ENCODE data around the gene KAT7.
"Not testable (repeated sequence)": the region's sequence is repeated elsewhere in the genome, so short reads cannot be mapped to it uniquely, and the experiment has no call there.

Gene KAT7

DNA sequence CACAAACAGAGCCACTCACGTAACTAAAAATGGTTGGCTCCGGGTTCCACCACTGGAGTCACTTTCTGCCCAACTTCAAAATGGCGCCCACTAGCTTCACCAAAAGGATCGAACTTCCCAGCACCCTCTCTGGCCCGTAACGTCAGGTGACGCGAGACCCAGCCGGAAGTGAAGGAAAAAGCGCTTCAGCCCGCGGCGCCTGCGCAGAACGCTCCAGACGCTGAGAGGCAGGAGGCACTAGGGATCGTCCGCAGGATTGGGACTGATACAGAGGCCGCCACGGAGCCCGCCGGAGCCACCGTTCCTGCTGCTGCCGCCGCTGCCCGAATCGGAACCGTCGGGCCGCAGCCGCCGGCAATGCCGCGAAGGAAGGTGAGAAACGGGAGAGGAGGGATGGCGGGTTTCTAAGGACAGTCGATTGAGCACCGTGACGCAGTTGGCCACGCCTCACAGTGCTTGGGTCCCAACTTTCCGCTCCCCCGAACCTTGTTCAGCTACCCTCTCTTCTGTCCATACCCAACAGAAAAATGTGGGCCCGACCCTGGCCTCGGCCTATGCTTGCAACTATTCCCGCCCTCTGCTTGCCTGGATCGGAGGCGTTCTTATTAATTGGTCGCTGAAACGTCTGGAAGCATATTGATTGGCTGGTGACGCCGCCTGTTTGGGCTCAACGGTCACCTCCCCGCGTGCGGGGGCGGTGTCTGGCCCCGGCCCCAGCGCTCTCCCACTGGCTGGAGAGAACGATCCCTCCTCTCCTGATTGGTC is at the start of gene KAT7:
Gene KAT7, plus strand, starts transcription at position 204 of the 765 bp plus-strand sequence. Its CDS starts 154 bp downstream, at position 358.
- DNase-seq (ENCODE audit: low spot score): peak; percentile 98

DNA sequence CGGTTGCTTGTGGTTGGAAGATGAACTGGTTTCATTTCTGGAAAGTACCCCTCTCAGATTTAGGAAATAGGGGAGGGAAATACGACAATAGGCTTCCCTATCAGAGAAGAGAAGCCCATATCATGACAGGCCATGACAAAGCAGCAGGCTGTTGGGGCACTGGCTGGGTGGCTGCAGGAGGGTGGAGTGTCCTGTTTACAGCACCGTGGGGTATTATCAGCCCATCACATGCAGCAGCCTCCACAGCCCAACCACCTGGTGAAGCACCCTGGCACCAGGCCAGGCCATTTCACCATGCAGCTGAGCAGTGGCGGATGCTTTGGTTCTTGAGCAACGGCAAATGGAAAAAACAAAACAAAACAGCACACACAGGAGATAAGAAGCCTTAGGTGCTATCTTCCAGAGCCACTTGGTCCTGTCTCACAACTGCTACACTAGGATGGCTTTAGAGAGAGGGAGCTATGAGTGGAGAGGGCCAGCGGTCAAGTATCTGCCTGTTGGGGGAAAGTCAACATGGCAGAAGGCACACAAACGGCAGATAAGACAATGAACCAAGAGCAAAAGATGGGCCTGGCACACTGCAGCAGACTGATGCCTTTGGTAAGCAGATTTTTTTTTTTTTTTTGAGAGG is 48.7 kb upstream of the KAT7 start:
- DNase-seq (ENCODE audit: low spot score): no peak

DNA sequence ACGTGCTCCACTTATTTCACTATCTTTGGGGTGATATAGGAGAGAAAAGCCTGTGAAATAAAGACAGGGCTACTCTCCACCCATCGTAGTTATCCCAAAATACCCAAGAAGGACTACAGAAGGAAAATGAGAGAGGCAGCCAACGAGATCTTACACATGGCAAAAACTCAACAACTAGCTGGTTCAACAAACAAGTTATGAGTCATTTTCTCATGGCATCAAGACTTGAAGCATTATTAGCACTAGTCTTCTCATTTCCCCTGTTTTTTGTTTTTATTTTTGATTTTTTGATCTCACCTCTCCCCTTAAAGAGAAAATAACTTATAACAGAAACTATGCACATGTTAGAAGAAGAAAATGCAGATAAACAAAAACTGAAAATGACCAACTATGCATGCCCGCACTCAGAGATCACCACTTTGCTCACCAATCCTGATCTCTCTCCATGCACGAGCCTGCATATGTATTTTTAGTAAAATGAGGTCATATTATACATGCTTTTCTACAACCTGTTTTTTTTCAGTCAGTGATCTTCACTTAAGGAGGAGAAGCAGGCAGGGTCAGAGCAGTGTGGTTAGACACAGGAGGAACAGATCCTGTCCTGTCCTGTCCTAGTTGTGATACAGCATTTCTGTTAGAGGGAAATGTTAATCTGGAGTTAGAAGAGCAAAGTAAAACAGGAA is 47.3 kb upstream of the KAT7 start:
- DNase-seq (ENCODE audit: low spot score): no peak

DNA sequence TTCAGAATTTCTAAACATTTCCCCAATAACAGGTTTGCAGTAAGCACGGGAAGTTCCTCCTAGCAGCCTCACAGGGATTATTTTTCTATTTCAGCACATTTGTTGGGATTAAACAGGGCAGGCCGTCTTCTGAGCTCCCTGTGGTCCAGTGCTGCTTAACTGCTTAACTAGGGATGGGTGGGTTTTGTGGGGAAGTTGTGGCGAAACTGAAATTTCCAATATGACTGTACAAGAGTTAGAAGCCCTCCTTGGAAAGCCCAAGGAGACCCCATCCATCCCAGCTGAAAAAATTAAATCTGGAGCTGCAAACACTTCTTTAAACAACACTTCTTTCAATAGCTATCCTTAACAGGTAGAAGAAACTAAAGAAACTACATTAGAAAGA is 46.8 kb upstream of the KAT7 start:
- DNase-seq (ENCODE audit: low spot score): no peak

DNA sequence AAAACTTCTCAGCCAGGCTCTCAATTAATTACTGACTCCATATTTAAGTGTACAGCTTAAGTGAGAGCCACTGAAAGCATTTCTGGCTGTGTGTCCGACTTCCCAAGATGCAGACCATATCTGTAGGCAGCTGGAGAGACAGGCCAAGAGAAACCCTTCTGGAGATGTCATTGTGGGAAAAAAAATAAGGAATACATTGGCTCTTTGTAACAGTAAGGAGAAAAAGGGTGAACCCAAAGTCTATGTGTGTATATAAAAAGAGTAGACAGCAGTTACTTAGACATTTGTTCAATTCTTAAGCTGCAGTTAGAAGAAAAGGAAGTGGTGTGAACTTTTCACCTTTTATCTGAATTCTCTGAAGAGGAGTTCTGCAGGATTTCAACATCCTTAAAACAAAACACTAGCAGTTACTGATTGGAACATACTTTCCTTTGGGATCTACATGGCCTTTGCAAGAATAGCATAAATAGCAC is 46.3 kb upstream of the KAT7 start:
- no peak for DNase-seq (ENCODE audit: low spot score)

DNA sequence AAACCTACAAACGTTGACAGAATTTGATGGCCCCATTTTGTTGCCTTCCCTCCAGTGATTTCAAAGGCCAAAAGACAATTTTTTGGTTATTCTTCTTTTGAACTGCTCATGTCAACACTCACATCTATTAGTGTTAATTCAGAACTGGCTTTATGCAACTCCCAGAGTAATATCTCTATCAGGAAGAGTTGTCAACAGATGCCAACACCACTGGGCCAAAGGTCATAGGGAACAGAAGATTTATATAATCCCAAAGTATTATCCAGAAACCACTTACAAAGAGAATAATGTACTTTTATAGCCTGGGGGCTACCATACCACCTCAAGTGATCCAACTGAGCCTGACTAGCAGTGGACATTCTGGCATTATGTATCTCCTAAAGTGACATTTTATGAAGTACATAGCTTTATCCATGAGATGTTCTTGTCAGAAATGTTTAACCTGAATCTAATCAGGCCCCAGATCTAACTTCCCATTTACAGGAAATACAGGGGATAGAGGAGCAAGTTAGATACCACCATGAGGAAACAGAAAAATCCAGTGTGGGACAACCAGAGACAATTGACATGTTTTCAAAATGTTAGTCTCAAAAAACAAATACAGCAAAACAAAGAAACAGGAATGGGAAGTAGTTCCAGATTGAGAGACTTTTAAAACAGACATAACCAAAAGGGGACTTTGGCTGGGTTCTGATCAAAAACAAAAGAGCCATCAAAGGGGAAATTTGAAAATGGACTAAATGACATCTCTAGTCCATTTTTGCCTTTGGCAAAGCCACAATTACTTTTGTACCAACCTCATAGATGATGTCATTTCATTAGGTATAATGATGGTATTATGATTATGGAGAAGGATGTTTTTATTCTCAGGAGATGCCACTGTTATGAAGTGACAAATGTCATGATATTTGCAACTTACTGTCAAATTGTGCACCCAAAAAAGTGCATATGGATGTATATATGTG is 43.0 kb upstream of the KAT7 start:
- no peak for DNase-seq (ENCODE audit: low spot score)

DNA sequence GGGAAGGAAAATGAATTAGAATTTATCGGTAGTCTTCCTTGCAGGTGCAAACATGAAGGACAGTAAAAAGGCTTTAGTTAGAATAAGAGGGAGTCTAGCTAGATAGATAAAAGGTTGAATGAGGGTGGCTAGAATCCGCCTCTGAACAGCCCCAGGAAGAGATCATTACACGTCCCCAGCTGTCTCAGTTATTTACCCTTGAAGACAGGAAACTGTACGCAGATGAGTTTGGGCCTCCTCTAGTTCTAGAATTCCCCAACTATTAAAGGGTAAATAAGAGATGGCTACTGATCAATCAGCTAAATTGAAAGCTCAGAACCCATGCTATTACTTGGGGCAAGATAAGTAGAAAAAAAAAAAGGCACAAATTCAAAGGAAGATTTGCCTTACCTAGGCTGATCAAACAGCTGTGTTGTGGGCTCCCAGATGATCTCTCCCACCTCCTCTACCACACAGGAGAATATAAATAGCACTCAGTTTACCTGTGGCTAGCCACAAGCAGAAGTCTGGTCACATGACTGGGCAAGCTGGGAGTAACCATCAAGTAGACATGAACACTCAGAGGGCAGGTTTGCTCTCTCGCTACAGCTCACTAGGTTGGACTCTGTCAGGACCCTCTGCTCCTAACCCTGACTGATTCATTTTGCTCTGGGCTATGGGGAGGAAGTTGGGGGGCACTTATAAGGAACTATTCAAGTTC is 41.5 kb upstream of the KAT7 start:
- no peak for DNase-seq (ENCODE audit: low spot score)

DNA sequence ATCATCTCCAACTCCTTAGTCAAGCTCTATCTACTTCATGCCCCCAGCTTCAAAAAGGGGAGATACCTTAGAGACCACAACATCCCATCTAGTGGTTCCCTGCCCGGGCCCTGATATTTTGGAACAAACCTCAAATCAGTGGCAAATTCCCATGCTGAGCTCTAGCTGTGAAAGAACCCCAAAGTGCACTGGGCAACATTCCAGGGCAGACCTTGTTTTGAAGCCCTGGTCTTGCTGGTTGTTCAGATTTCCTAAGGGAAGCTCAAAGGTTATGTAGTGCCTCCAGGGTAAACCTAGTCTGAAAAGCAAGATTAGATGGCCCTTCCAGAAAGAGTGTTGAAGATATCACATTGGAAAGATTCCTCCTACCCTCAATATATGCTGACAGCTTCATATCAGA is 40.8 kb upstream of the KAT7 start:
- DNase-seq (ENCODE audit: low spot score): no peak

DNA sequence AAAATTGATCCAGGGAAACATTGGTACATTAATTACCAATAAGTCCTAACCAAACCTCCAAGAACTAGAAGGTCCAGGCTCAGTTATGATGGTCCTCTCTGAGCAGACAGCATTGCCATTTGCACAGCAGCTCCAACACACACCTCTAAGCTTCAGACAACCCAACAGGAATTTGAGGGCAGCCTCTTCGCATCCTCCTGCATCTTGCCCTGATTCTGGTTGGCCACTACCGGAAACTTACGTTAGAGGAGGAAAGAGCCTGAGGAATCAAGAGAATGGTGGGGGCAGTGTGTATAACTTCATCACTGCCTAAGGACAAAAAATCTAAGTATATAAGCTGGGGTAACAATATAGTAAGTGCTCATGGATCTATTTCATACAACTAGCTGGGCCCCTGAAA is 40.3 kb upstream of the KAT7 start:
- DNase-seq (ENCODE audit: low spot score): no peak

DNA sequence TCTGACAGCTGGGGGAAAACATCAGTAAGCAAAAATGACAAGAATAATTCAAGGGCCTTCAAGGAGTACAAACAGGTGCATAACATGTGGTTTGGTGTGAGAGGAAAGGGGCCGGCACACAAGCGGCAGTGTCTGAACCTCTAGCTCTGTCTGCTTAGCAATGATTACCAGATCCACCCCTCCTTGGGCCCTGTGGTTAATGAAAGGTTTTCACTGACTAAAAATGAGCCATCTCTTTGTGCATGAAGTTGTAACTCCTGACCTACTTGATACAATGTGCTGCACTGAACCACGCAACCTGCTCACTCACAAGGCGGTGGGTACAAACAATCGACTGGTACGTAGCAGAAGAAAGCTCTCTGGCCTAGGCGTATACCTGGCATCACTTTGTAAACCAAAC is 39.7 kb upstream of the KAT7 start:
- DNase-seq (ENCODE audit: low spot score): no peak

DNA sequence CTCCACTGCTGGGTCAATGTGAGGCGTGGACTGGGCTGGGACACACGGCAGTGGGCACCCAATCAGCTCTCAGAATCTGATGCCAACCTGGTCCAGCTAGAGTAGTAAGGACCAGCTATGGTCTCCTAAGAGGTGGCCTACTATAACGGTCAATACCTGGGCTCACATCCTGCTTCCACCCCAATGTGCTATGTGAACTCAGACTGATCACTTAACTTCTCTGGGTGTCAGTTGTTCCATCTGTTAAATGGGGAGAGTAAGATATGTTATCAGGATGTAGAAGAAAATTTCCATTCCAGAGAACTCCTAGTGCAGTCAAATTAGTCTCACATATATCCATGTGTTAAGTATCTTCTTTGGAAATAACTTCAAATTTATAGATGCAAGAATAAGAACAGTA is 38.8 kb upstream of the KAT7 start:
- DNase-seq (ENCODE audit: low spot score): no peak

DNA sequence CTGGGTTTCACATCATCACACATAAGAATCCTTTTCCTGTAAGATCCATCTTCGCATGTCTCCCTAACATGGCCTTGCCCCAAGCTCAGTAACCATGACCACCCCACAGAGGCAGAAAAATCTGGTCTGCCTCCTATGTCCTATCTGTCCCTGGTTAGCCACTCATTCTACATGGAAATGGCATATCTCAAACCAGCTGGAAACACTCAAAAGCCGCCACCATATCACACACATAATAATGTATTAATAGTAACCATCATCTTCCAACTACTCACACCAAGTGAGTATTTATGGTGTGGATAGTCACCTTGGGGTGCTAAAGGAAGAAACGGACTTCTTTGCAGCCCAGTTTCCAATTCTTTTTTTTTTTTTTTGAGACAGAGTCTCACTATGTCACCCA is 36.0 kb upstream of the KAT7 start:
- DNase-seq (ENCODE audit: low spot score): no peak

DNA sequence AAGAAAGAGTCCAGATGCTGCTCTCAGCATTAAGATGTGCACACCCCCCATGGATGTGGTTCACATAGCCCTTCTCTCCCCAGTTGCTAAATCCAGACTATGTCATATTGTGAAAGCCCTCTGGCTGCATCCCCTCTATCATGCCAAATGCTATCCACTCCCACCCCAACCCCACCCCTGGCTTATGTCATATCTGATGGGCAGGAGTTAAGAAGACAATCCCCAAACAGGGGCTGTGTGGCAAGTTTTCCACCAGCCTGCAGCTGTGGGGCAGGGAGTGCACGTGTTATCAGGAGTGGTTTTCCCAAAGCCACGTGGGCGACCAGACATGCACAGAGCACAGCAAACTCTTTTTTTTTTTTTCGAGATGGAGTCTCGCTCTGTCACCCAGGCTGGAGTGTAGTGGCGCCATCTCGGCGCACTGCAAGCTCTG is 34.5 kb upstream of the KAT7 start:
- DNase-seq (ENCODE audit: low spot score): no peak

DNA sequence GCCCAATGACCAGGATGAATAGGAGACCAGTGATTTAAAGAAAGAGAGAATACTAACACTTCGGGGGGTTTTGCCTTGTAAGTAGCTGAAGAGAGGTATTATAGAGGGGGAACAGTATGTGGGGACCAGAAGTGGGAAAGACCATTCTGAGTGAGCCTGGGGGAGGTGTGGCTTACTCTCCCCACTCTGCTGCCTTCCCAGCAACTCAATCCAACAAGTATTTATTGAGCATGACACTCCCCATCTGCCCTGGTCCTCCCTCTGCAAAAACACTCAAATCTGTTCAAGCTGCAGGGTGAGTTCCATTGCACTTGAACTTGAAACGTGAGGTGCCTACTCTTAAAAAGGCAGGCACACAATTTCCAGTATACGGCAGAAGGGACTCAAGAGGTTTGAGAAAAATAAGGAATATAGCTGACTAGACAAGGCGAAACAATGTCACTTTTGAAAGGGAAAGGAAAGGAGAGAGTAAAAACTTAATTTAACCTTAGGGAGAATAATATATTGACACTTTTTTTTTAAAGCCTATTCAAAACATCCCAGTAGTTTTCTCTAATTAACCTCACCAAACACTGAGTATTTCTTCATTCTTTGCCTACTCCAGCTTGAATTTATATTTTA is 32.7 kb upstream of the KAT7 start:
- DNase-seq (ENCODE audit: low spot score): no peak

DNA sequence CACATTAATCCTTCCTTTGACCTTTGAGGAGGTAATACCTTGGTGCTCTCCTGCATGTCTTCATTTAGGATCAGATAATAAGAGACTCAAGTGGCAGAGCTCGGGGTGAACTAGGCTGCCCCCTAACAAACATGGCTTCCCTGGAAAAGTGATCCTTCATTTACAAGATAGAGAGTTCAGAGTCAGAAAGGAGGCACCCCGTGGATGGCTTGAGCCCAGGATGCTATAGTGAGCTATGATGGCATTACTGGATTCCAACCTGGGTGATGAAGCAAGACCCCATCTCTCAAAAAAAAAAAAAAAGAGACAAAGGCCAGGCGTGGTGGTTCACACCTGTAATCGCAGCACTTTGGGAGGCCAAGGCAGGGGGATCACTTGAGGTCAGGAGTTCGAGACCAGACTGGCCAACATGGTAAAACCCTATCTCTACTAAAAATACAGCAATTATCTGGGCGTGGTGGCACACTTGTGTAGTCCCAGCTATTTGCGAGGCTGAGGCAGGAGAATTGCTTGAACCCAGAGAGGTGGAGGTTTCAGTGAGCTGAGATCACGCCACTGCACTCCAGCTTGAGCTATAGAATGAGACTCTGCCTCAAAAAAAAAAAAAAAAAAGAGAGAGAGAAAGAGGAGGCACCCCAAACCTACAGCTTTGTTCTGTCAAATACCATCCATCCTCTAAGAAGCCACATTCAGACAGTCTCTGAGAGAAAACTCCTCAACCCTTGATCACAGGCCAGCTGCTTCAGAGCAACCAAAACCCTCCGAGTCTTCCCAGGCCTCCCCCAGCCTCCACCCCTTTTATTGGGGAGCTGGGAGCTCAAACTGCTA is 31.9 kb upstream of the KAT7 start:
- no peak for DNase-seq (ENCODE audit: low spot score)

DNA sequence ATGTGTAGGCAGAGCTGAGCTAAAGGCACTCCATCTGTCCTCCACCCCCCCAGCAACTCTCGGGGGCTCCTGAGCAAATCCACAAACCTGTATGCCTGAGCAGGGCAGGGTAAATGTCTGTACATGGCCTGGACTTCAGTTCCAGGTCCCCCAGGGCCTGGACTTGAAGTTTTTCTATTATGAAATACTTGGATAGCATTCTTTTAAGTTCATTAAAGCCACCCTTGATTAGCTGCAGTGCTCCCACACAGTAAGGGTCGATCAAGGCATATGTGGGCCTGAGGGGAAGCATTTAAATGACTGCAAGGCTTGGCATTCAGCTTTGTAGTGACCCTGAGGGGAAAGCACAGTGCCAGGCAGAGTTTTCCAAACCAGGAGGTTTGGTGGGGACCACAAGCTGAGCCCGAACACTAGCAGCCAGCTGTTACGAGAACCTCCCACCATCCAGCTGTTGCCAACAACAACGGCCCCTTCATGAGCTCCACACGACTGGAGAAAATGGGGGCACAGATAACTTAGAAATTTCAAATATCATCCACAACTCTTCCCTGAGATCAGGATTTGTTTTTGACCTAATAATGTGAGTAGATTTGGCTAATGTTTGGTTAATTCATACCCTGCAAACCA is 31.2 kb upstream of the KAT7 start:
- no peak for DNase-seq (ENCODE audit: low spot score)

DNA sequence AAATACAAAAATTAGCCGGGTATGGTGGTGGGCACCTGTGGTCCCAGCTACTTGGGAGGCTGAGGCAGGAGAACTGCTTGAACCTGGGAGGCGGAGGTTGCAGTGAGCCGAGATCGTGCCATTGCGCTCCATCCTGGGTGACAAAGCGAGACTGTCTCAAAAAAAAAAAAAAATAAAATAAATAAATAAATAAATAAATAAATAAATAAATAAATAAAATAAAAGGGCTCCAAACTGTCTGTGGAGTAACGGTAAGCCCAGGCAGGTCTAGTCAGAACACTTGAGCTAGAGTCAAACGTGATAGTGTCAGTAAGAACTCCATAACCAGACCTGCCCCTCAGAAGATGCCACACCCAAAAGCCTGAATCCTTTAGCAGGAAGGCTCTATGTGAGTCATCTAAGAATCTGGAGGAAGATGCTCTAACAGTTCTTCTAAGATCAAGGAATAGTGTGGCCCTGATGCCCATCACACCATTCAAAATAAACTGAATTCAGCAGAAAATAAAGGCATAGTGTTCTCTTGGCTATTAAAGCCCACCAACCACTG is 29.9 kb upstream of the KAT7 start:
- DNase-seq (ENCODE audit: low spot score): not testable (repeated sequence)

DNA sequence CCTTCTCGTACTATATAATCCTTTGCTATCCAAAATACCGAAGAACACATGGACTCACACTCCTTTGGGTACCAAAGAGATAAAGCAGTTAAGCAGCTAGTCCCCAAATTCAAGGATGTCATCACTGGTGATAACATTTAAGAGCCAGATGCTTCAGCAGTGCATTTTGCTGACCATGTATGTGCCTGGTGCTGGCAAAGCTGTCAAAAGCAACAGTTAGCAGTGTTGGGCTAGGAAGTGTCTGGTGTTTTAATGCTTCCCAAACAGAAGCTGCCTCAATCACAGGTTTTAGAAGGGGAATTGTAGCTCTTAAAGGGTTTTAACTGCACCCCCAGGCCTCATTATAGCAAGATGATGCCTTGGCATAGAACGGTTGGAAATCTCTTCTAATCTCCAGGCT is 29.3 kb upstream of the KAT7 start:
- no peak for DNase-seq (ENCODE audit: low spot score)

DNA sequence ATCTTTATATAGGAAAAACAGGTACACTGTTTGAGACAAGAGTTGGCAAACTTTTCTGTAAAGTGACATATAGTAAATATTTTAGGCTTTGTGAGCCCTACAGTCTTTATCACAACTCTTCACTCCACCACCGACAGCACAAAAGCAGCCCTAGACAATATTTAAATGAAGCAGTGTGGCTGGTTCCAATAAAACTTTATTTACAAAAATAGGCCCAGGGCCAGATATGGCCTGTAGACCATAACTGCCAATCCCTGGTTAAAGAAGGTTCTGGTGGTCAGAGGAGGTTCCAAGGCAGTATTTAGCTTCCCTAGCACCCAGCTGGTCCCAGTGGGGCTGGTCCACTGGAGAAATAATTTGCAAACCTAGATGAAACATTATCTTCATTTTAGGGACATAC is 28.2 kb upstream of the KAT7 start:
- no peak for DNase-seq (ENCODE audit: low spot score)

Measured in RKO (cell line).